ENCODE results near the gene UTP14A. TPM values are rescaled to one million over a fixed set of nuclear protein-coding genes. Genes with fewer than 3 reads are reported as not detected.

The UTP14A gene
- total and polyA plus RNA-seq, 2 experiments from 2014 or later: 14.6 to 18.5 TPM

DNA sequence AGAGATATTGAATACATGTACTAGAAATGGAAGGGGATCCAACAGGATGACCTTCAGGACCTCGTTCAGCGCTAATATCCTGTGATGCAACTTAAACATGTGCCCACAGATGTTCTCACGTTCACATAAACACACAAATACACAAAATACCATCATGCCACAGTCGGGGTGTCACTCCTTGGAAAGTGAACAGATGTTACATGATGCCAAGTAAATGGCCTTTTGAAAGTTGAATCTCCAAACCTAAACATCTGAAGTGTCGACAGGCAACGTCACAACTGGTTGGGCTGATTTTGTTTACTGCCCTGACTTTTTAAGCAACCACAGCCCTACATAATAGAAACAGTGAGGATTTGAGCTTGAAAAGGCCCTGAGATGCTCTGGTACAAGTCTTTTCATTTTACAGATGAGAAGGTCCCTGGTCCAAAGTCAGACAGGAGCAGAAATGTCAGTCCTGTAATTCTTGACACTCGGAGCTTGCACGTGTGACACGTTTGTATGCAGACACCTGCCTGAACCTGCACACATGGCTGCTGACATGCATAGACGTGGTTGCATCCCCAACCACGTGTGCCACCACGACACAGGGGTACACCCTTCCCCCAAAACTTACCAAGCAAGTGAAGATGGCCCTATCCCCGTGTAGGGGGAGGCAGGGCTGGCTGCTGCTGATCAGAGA lies 53.0 kb downstream of the UTP14A start:
- ATAC-seq: no peak
- no peak for DNase-seq (ENCODE audit: low spot score)
- peak overlapping the region; percentile 30; the same call in 1 of the 3 replicates for H3K4me3 Mint-ChIP-seq
- Histone ChIP-seq H3K27ac (ENCODE audit: low read depth) (no peak overlapping the region), H3F3A (replicated peaks; ENCODE audit: low read depth) (no peaks in the 10 kb centered on the region), H3K36me3 (ENCODE audit: insufficient read depth) (no peaks in the 10 kb centered on the region), H3K4me3 (peak overlapping the region; percentile 36; the same call in 1 of the 2 replicates), H3K27me3 (ENCODE audit: insufficient read depth) (peaks cover 90% of the 10 kb centered on the region), H2AFZ (no peak overlapping the region), H3K79me2 (replicated peaks; ENCODE audit: insufficient read depth) (no peaks in the 10 kb centered on the region), H4K20me1 (replicated peaks; ENCODE audit: insufficient read depth) (no peaks in the 10 kb centered on the region), H3K9me2 (ENCODE audit: insufficient read depth) (no peaks in the 10 kb centered on the region), H3K4me2 (peak overlapping the region; percentile 62; the same call in 1 of the 2 replicates), H3K4me1 (ENCODE audit: insufficient read depth) (peaks cover 8% of the 10 kb centered on the region; the same call in 1 of the 2 replicates)
- no peaks in the 10 kb centered on the region for H3K36me3 Mint-ChIP-seq (ENCODE audit: low read depth)
- TF ChIP-seq CREB1 (CRISPR knock-in tag; IDR thresholded peaks at IDR 0.05; ENCODE audit: low read depth): no peak
- no peak for TF ChIP-seq JUNB (IDR thresholded peaks at IDR 0.05; ENCODE audit: unreplicated experiment)
- no peak for TF ChIP-seq ZNF462 (CRISPR knock-in tag; IDR thresholded peaks at IDR 0.05)
- no peak for TF ChIP-seq EZH2 (IDR thresholded peaks at IDR 0.05; ENCODE audit: low read depth, unreplicated experiment)
- peaks cover 26% of the 10 kb centered on the region for H3K4me1 Mint-ChIP-seq
- no peaks in the 10 kb centered on the region for H3K9me3 Mint-ChIP-seq
- H3K27me3 Mint-ChIP-seq (ENCODE audit: insufficient read depth, low read depth, poor library complexity): peaks cover 86% of the 10 kb centered on the region
- H3K27ac Mint-ChIP-seq: no peak overlapping the region

GRCh38 chrX:129959493-129959832 lies 53.5 kb downstream of the UTP14A start:
- peak overlapping the region; percentile 61 for H3K4me3 Mint-ChIP-seq
- TF ChIP-seq POLR2AphosphoS5 (IDR thresholded peaks at IDR 0.05; ENCODE audit: low read depth) (no peak), JUNB (IDR thresholded peaks at IDR 0.05; ENCODE audit: unreplicated experiment) (no peak), ZNF114 (CRISPR knock-in tag; IDR thresholded peaks at IDR 0.05) (no peak), EZH2 (IDR thresholded peaks at IDR 0.05; ENCODE audit: low read depth, unreplicated experiment) (peak; percentile 20)
- Histone ChIP-seq H3K4me2 (peak overlapping the region; percentile 62; the same call in 1 of the 2 replicates), H3K27ac (ENCODE audit: low read depth) (no peak overlapping the region), H3K4me1 (ENCODE audit: insufficient read depth) (peaks cover 3% of the 10 kb centered on the region; the same call in 1 of the 2 replicates), H3F3A (replicated peaks; ENCODE audit: low read depth) (no peaks in the 10 kb centered on the region), H3K9me2 (ENCODE audit: insufficient read depth) (no peaks in the 10 kb centered on the region), H3K27me3 (ENCODE audit: insufficient read depth) (peaks cover 85% of the 10 kb centered on the region), H3K4me3 (peak overlapping the region; percentile 36; the same call in 1 of the 2 replicates), H3K36me3 (ENCODE audit: insufficient read depth) (no peaks in the 10 kb centered on the region), H2AFZ (no peak overlapping the region), H4K20me1 (replicated peaks; ENCODE audit: insufficient read depth) (no peaks in the 10 kb centered on the region), H3K79me2 (replicated peaks; ENCODE audit: insufficient read depth) (no peaks in the 10 kb centered on the region)
- H3K4me1 Mint-ChIP-seq: peaks cover 22% of the 10 kb centered on the region
- H3K27me3 Mint-ChIP-seq (ENCODE audit: insufficient read depth, low read depth, poor library complexity): peaks cover 83% of the 10 kb centered on the region
- no peak overlapping the region for H3K27ac Mint-ChIP-seq
- no peaks in the 10 kb centered on the region for H3K9me3 Mint-ChIP-seq
- no peaks in the 10 kb centered on the region for H3K36me3 Mint-ChIP-seq (ENCODE audit: low read depth)
- ATAC-seq: peak; percentile 19
- peak; percentile 40 for DNase-seq (ENCODE audit: low spot score)
